CD4-positive, alpha-beta T cell treated with Interleukin-4 for 4 hours (primary cell): Measurements from ENCODE around the gene SYNGR3.

ENCODE experiments used
- DNase-seq: peaks from one replicate; pipeline ENCODE4 v3.0.0-alpha.2; 2020

SYNGR3 gene

GRCh38 chr16:1997494-1998359, 8.0 kb downstream of the SYNGR3 start:
- DNase-seq: no peak

GRCh38 chr16:1998360-1998835, 8.6 kb downstream of the SYNGR3 start:
- no peak for DNase-seq

GRCh38 chr16:1998852-1999801, 9.4 kb downstream of the SYNGR3 start:
- DNase-seq: no peak

GRCh38 chr16:1999866-2000514, 10.2 kb downstream of the SYNGR3 start:
- no peak for DNase-seq

GRCh38 chr16:2001035-2001434, 11.3 kb downstream of the SYNGR3 start:
- DNase-seq: no peak

GRCh38 chr16:2001456-2002355, 11.9 kb downstream of the SYNGR3 start:
- DNase-seq: no peak

GRCh38 chr16:2002406-2003230, 12.8 kb downstream of the SYNGR3 start:
- DNase-seq: no peak

GRCh38 chr16:2003231-2003826, 13.6 kb downstream of the SYNGR3 start:
- DNase-seq: no peak

GRCh38 chr16:2003827-2004641, 14.3 kb downstream of the SYNGR3 start:
- DNase-seq: peak; percentile 75

GRCh38 chr16:2004795-2005517, 15.2 kb downstream of the SYNGR3 start:
- DNase-seq: no peak

GRCh38 chr16:2005646-2006045, 15.9 kb downstream of the SYNGR3 start:
- DNase-seq: no peak

GRCh38 chr16:2006317-2006716, 16.5 kb downstream of the SYNGR3 start:
- DNase-seq: no peak

- no peak for DNase-seq
Measured at GRCh38 chr16:2007081-2007836, 17.5 kb downstream of the SYNGR3 start.

- peak; percentile 19 for DNase-seq
Measured at GRCh38 chr16:2008009-2008526, 18.3 kb downstream of the SYNGR3 start.

- DNase-seq: peak; percentile 15
Measured at GRCh38 chr16:2008631-2009163, 18.9 kb downstream of the SYNGR3 start.

- DNase-seq: no peak
Measured at GRCh38 chr16:2009164-2009711, 19.5 kb downstream of the SYNGR3 start.

- DNase-seq: peak; percentile 70
Measured at GRCh38 chr16:2009791-2010510, 20.2 kb downstream of the SYNGR3 start, which contains the start of gene ZNF598. TSS of gene ZNF598 (minus strand) at chr16:2009821.
